AG04450 (cell line): ENCODE data around the gene DDX19B. TPM values are rescaled to one million over a fixed set of nuclear protein-coding genes. Genes with fewer than 3 reads are reported as not detected.

Source experiments
- CTCF ChIA-PET: fragments of 300-600, 350-600 bp; formaldehyde crosslinking; extraction: SDS; loops from one replicate; lab custom pipeline; 2022; ENCODE audit warnings: antibody characterized with exemption, inconsistent platforms; lab: Charles Lee
- POLR2A ChIA-PET: fragments of 350-600 bp; formaldehyde crosslinking; extraction: SDS; loops from one replicate; lab custom pipeline; 2021; ENCODE audit warnings: antibody characterized with exemption, inconsistent platforms; lab: Yijun Ruan, JAX
- DNase-seq: peaks from one replicate; pipeline ENCODE4 v3.0.0-alpha.2; 2011; ENCODE audit warnings: low read depth, low spot score
- H3K27ac ChIP-seq: one replicate; pipeline ENCODE4 v1.5.1; 2012; ENCODE audit warnings: low read depth, low read length, control low read depth
- H3K27me3 ChIP-seq: one replicate; pipeline ENCODE4 v1.6.0; 2012; ENCODE audit warnings: low read length; ENCODE audit not compliant: control insufficient read depth, insufficient read depth
- H3K4me3 ChIP-seq: 2 replicates; pipeline ENCODE4 v1.5.1; 2011; ENCODE audit warnings: mild to moderate bottlenecking, low read depth, low read length, control low read depth
- H3K9me3 ChIP-seq: 2 replicates; pipeline ENCODE4 v1.5.1; 2012; ENCODE audit warnings: low read length; ENCODE audit not compliant: control insufficient read depth, insufficient read depth
- CTCF ChIP-seq: IDR thresholded peaks from 2 replicates; pipeline ENCODE4 v1.5.1; 2011; ENCODE audit warnings: low read depth, low read length, control low read depth, inconsistent platforms
- polyA plus RNA-seq: library from polyadenylated mRNA; depleted of rRNA; stranded (reverse); fragments of >200 nt; gene quantifications from 2 replicates; pipeline ENCODE4 v1.2.3, GENCODE V29; 2011

DDX19B gene
- polyA plus RNA-seq, 1 experiment = 36.5 TPM

- H3K27ac ChIP-seq = no peak overlapping the region
- 0 out of 2 replicates have a peak, but pooled peaks cover 3% of the 10 kb centered on the region for H3K9me3 ChIP-seq
- no peak for DNase-seq
- POLR2A ChIA-PET = no interaction called here
- no peaks in the 10 kb centered on the region for H3K27me3 ChIP-seq
- CTCF ChIA-PET = no interaction called here
- no peak overlapping the region for H3K4me3 ChIP-seq
- TF ChIP-seq CTCF = no peak
Measured at GRCh38 chr16:70342016-70342415, 43.0 kb downstream of the DDX19B start.

- TF ChIP-seq CTCF = no peak
- Histone ChIP-seq H3K4me3 (peak overlapping the region; percentile 97), H3K27ac (no peak overlapping the region), H3K9me3 (0 out of 2 replicates have a peak, but pooled peaks cover 3% of the 10 kb centered on the region), H3K27me3 (no peaks in the 10 kb centered on the region)
- ChIA-PET POLR2A (interaction anchor here (0.6 to 1.5 kb wide), 3 partner anchors 35 to 308 kb away, joined by 3 to 4 read pairs (median 3); partner anchors contain the start of gene AARS1), CTCF (no interaction called here)
- no peak for DNase-seq
Measured at GRCh38 chr16:70345840-70346239, 46.9 kb downstream of the DDX19B start.

GRCh38 chr16:70348991-70349390, 50.0 kb downstream of the DDX19B start:
- no peak overlapping the region for H3K27ac ChIP-seq
- 0 out of 2 replicates have a peak, but pooled peaks cover 3% of the 10 kb centered on the region for H3K9me3 ChIP-seq
- ChIA-PET CTCF (no interaction called here), POLR2A (no interaction called here)
- TF ChIP-seq CTCF = no peak
- DNase-seq = no peak
- H3K27me3 ChIP-seq = no peaks in the 10 kb centered on the region
- no peak overlapping the region for H3K4me3 ChIP-seq

- CTCF ChIA-PET = no interaction called here
- Histone ChIP-seq H3K27ac (no peak overlapping the region), H3K9me3 (0 out of 2 replicates have a peak, but pooled peaks cover 3% of the 10 kb centered on the region), H3K4me3 (no peak overlapping the region), H3K27me3 (no peaks in the 10 kb centered on the region)
- no peak for DNase-seq
- TF ChIP-seq CTCF = no peak
- POLR2A ChIA-PET = no interaction called here
Measured at GRCh38 chr16:70349783-70350182, 50.8 kb downstream of the DDX19B start.

GRCh38 chr16:70359552-70359951, 60.6 kb downstream of the DDX19B start:
- Histone ChIP-seq H3K9me3 (no peaks in the 10 kb centered on the region), H3K4me3 (no peak overlapping the region), H3K27ac (no peak overlapping the region), H3K27me3 (no peaks in the 10 kb centered on the region)
- POLR2A ChIA-PET = interaction anchor here (0.6 to 1.0 kb wide), 2 partner anchors 22 to 370 kb away, joined by 3 to 7 read pairs; no protein-coding TSS in a partner anchor
- no peak for DNase-seq
- TF ChIP-seq CTCF = no peak
- CTCF ChIA-PET = interaction anchor here (1.5 kb wide), 1 partner anchor 11 kb away, joined by 3 read pairs; no protein-coding TSS in a partner anchor
